GM10266 (cell line): ENCODE results near the gene SHISA7.

Experiments used
- DNase-seq: peaks from one replicate; pipeline ENCODE4 v3.0.0; 2012; ENCODE audit errors: extremely low spot score
- TF ChIP-seq, protein P1 (sequence below): IDR thresholded peaks from 2 replicates; pipeline ENCODE4 v1.5.1; 2012; ENCODE audit warnings: mild to moderate bottlenecking, low read depth; ENCODE audit not compliant: control insufficient read depth, insufficient read depth; ENCODE audit errors: missing control alignments

SHISA7 gene

DNA sequence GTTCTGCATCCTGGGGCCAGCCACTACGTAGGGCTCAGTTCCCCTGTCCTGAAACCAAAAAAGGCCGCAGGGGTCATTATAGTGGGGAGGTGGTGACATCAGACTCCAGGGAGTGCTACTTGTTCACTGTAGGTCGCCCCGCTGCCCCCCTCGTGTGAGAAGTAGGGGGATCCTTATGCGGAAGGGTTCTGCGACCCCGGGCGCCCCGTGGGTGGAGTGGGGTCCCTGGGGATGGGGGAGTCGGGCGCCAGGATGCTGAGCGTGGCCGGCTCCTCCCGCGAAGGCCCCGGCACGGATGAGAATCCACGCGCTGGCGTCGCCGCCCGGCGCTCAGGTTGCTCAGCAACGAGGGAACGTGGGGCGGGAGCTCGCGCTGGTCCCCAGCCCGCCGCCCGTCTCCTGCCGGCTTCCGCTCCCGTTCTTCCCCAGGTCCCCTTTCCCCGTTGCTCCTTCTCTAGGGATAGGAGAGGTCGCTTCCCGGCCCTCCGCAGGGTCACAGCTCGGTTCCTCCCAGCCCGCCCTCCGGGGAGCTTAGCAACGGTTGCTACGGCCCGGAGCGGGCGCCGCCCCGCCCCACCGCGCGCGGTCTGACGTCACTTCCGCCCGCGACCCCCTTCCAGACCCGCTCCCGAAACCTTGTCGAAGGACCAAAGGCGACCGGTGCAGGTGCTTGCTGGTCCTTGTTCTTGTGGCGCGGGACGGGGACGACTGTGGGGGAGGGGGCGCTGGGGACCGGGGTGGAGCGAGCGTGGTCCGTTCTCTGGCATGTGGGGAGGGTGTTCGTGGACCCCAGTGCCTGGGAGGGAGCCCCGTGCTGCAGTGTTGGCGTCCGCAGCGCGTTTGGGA is 41.7 kb upstream of the SHISA7 start, which contains the start of gene NAT14:
Gene NAT14 (plus strand): TSS at position 596 of the 846 bp plus-strand sequence. CDS start 521 bp downstream, outside the sequence.
- TF ChIP-seq, protein P1, sequence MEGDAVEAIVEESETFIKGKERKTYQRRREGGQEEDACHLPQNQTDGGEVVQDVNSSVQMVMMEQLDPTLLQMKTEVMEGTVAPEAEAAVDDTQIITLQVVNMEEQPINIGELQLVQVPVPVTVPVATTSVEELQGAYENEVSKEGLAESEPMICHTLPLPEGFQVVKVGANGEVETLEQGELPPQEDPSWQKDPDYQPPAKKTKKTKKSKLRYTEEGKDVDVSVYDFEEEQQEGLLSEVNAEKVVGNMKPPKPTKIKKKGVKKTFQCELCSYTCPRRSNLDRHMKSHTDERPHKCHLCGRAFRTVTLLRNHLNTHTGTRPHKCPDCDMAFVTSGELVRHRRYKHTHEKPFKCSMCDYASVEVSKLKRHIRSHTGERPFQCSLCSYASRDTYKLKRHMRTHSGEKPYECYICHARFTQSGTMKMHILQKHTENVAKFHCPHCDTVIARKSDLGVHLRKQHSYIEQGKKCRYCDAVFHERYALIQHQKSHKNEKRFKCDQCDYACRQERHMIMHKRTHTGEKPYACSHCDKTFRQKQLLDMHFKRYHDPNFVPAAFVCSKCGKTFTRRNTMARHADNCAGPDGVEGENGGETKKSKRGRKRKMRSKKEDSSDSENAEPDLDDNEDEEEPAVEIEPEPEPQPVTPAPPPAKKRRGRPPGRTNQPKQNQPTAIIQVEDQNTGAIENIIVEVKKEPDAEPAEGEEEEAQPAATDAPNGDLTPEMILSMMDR, result no peak
- peak; percentile 97 for DNase-seq

DNA sequence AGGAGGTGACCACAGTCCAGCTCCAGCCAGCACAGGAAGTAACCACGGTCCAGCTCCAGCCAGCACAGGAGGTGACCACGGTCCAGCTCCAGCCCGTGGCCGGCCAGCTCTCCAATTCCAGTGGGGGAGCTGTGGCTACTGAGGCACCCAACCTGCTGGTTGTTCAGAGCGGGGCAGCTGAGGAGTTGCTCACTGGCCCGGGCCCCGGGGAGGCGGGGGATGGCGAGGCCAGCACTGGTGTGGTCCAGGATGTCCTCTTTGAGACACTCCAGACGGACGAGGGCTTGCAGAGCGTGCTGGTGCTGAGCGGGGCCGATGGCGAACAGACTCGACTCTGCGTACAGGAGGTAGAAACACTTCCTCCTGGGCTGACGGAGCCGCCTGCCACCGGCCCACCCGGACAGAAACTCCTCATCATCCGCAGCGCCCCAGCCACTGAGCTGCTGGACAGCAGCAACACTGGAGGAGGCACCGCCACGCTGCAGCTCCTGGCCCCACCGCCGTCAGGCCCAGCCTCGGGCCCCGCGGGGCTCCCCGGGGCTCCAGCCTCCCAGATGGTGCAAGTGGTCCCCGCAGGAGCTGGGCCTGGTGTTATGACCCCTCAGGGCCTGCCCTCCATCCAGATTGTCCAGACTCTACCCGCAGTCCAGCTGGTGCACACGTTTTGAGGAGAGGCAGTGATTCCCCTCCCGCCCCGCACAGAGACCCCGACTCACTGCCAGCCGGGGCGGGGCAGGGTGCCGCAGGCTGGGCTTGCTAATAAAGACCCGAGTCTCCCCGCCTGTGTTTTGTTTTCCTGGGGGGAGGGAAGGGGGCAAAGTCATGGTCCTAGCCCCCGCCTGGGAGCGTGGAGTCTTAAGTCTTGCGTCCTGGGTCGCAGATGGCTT is 40.8 kb upstream of the SHISA7 start:
- TF ChIP-seq, protein P1, result no peak
- DNase-seq, result no peak

DNA sequence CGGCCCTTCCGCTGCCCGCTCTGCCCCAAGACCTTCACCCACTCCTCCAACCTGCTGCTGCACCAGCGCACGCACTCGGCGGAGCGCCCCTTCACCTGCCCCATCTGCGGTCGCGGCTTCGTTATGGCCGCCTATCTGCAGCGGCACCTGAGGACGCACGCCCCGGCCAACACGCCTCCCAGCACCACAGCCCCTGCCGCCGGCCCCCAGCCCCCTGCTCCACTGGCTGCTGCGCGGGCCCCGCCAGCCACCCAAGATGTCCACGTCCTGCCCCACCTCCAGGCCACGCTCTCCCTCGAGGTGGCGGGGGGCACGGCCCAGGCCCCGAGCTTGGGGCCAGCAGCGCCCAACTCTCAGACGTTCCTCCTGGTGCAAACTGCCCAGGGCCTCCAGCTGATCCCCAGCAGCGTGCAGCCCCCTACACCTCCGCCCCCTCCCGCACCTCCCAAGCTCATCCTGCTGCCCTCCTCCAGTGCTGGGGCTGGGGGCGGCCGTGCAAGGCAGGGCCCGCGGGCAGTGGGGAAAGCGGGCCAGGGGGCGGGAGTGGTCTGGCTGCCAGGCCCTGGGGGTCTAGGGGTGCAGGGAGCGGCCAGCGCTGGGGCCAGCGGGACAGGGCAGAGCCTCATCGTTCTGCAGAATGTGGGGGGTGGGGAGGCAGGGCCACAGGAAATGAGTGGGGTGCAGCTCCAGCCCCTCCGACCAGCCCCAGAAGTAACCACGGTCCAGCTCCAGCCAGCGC is 40.0 kb upstream of the SHISA7 start:
- peak; percentile 25 for DNase-seq
- TF ChIP-seq, protein P1, result no peak

DNA sequence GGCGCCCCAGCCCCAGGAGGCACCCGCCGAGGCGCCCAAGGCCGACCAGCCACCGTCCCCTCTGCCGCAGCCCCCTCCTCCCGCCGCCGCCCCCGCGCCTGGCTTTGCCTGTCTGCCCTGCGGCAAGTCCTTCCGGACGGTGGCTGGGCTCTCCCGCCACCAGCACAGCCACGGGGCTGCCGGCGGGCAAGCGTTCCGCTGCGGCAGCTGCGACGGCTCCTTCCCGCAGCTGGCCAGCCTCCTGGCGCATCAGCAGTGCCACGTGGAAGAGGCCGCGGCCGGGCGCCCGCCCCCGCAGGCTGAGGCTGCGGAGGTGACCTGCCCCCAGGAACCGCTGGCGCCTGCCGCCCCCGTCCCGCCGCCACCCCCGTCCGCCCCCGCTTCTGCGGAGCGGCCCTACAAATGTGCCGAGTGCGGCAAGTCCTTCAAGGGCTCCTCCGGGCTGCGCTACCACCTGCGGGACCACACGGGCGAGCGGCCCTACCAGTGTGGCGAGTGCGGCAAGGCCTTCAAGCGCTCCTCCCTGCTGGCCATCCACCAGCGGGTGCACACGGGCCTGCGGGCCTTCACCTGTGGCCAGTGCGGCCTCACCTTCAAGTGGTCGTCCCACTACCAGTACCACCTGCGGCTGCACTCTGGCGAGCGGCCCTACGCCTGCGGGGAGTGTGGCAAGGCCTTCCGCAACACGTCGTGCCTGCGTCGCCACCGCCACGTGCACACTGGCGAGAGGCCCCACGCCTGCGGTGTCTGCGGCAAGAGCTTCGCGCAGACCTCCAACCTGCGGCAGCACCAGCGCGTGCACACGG is 39.3 kb upstream of the SHISA7 start:
- TF ChIP-seq, protein P1, result no peak
- DNase-seq, result no peak

DNA sequence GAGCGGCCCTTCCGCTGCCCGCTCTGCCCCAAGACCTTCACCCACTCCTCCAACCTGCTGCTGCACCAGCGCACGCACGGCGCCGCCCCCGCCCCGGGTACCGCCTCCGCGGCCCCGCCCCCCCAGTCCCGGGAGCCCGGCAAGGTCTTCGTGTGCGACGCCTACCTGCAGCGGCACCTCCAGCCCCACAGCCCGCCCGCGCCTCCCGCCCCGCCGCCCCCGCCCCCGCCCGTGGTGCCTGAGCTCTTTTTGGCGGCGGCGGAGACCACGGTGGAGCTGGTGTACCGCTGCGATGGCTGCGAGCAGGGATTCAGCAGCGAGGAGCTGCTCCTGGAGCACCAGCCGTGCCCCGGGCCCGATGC is 38.7 kb upstream of the SHISA7 start:
- no peak for DNase-seq
- TF ChIP-seq, protein P1, result no peak

DNA sequence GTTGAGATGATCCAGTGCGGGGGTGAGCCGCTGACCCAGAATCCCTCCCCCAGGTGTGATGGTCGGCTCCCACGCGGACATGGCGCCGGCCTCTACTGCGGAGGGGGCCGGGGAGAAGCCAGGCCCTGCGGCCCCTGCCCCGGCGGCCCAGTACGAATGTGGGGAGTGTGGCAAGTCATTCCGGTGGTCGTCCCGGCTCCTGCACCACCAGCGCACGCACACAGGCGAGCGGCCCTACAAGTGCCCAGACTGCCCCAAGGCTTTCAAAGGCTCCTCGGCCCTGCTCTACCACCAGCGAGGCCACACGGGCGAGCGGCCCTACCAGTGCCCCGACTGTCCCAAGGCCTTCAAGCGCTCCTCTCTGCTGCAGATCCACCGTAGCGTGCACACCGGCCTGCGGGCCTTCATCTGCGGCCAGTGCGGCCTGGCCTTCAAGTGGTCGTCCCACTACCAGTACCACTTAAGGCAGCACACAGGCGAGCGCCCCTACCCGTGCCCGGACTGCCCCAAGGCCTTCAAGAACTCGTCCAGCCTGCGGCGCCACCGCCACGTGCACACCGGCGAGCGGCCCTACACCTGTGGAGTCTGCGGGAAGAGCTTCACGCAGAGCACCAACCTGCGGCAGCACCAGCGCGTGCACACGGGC is 38.2 kb upstream of the SHISA7 start:
- TF ChIP-seq, protein P1, result no peak
- DNase-seq, result no peak
